ENCODE results near the gene CPS1.

CPS1 gene

DNA sequence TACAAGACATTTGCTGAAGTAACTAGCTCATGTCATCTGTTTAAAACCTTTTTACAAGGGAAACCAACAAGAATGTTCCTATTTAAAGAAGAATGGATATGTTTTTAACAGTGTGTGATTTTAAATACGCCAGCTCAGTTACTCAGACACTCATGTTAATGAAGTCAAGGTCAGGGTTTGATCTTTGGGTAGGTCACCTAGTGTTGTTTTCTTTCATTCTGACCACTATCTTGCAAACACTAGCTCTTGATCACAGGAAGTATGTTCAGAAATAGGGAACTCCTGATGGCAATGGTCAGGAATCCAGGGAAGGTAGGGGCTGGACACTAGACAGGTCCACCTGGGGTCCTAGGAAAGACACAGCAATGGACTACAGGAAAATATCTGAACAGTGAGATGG is 116.7 kb downstream of the CPS1 start:
- DNase-seq (ENCODE audit: extremely low read depth, insufficient read length): no peak
- Histone ChIP-seq H3K36me3 (ENCODE audit: control insufficient read depth, insufficient read depth, low read length) (no peaks in the 10 kb centered on the region), H3K4me3 (replicated peaks; ENCODE audit: low read depth, low read length) (no peak overlapping the region), H3K27me3 (replicated peaks; ENCODE audit: control insufficient read depth, insufficient read depth, low read length) (no peaks in the 10 kb centered on the region)
- TF ChIP-seq, protein P1, sequence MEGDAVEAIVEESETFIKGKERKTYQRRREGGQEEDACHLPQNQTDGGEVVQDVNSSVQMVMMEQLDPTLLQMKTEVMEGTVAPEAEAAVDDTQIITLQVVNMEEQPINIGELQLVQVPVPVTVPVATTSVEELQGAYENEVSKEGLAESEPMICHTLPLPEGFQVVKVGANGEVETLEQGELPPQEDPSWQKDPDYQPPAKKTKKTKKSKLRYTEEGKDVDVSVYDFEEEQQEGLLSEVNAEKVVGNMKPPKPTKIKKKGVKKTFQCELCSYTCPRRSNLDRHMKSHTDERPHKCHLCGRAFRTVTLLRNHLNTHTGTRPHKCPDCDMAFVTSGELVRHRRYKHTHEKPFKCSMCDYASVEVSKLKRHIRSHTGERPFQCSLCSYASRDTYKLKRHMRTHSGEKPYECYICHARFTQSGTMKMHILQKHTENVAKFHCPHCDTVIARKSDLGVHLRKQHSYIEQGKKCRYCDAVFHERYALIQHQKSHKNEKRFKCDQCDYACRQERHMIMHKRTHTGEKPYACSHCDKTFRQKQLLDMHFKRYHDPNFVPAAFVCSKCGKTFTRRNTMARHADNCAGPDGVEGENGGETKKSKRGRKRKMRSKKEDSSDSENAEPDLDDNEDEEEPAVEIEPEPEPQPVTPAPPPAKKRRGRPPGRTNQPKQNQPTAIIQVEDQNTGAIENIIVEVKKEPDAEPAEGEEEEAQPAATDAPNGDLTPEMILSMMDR (IDR thresholded peaks at IDR 0.05; ENCODE audit: insufficient read depth, low read length, poor library complexity, severe bottlenecking): no peak

GRCh38 chr2:210676067-210676466 is 119.7 kb downstream of the CPS1 start:
- H3K36me3 ChIP-seq (ENCODE audit: control insufficient read depth, insufficient read depth, low read length): no peaks in the 10 kb centered on the region
- no peak overlapping the region for H3K4me3 ChIP-seq (replicated peaks; ENCODE audit: low read depth, low read length)
- TF ChIP-seq, protein P1 (IDR thresholded peaks at IDR 0.05; ENCODE audit: insufficient read depth, low read length, poor library complexity, severe bottlenecking): no peak
- no peaks in the 10 kb centered on the region for H3K27me3 ChIP-seq (replicated peaks; ENCODE audit: control insufficient read depth, insufficient read depth, low read length)
- DNase-seq (ENCODE audit: extremely low read depth, insufficient read length): no peak

- H3K4me3 ChIP-seq (replicated peaks; ENCODE audit: low read depth, low read length): no peak overlapping the region
- TF ChIP-seq, protein P1 (IDR thresholded peaks at IDR 0.05; ENCODE audit: insufficient read depth, low read length, poor library complexity, severe bottlenecking): no peak
- no peaks in the 10 kb centered on the region for H3K27me3 ChIP-seq (replicated peaks; ENCODE audit: control insufficient read depth, insufficient read depth, low read length)
- H3K36me3 ChIP-seq (ENCODE audit: control insufficient read depth, insufficient read depth, low read length): no peaks in the 10 kb centered on the region
- DNase-seq (ENCODE audit: extremely low read depth, insufficient read length): no peak
Observed at GRCh38 chr2:210681491-210681890, 125.1 kb downstream of the CPS1 start.

- Histone ChIP-seq H3K27me3 (replicated peaks; ENCODE audit: control insufficient read depth, insufficient read depth, low read length) (no peaks in the 10 kb centered on the region), H3K36me3 (ENCODE audit: control insufficient read depth, insufficient read depth, low read length) (no peaks in the 10 kb centered on the region), H3K4me3 (replicated peaks; ENCODE audit: low read depth, low read length) (no peak overlapping the region)
- DNase-seq (ENCODE audit: extremely low read depth, insufficient read length): no peak
- TF ChIP-seq, protein P1 (IDR thresholded peaks at IDR 0.05; ENCODE audit: insufficient read depth, low read length, poor library complexity, severe bottlenecking): no peak
Observed at GRCh38 chr2:210686401-210686800, 130.0 kb downstream of the CPS1 start.

DNA sequence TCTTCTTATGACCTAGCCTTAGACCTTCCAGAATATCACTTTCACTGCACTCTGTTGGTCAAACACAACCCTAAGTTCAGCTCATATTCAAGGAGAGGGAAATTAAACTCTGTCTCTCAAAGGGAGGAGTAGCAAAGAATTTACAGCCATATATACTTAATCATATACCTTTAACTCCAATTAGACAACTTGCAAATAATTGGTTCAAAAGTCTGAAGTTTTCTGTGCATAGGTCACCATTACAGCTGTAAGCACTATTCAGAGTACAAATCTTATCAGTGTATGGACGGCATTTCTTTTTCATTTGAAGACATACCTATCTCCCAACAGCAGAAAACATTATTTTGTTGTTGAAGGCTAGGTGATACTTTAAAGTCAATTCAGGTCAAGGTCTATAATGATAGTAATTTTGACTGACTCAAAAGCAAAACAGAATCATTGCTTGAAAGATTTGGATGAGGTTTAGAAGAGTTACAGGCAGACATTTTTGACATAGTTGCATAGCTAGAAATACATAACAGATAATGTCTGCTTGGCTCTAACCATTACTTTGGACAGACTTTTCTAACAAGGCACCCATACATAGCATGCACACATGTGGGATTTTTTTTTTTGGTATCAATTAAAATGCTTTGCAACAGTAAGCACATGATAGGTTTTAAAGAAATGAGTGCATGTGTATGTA is 131.5 kb downstream of the CPS1 start:
- no peak for DNase-seq (ENCODE audit: extremely low read depth, insufficient read length)
- Histone ChIP-seq H3K27me3 (replicated peaks; ENCODE audit: control insufficient read depth, insufficient read depth, low read length) (no peaks in the 10 kb centered on the region), H3K36me3 (ENCODE audit: control insufficient read depth, insufficient read depth, low read length) (no peaks in the 10 kb centered on the region), H3K4me3 (replicated peaks; ENCODE audit: low read depth, low read length) (no peak overlapping the region)
- TF ChIP-seq, protein P1 (IDR thresholded peaks at IDR 0.05; ENCODE audit: insufficient read depth, low read length, poor library complexity, severe bottlenecking): no peak

DNA sequence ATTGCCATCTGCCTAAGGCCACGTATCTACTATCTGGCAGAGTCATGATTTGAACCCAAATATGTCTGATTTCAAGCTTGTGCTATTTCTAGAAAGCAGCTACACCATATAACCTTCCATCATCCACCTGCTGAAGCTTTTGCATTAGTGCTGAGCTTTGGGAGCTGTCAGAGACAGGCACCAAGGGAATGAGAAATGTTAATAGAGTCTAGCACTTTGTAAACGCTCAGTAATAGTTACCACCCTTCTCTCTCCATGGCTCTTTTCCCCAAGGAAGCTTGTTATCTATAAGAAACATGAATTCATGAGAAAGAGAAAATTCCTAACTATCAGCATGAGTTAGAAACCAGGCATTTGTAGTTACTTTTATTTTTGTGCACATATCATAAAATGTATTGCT is 151.5 kb downstream of the CPS1 start:
- Histone ChIP-seq H3K4me3 (replicated peaks; ENCODE audit: low read depth, low read length) (no peak overlapping the region), H3K27me3 (replicated peaks; ENCODE audit: control insufficient read depth, insufficient read depth, low read length) (no peaks in the 10 kb centered on the region), H3K36me3 (ENCODE audit: control insufficient read depth, insufficient read depth, low read length) (no peaks in the 10 kb centered on the region)
- TF ChIP-seq, protein P1 (IDR thresholded peaks at IDR 0.05; ENCODE audit: insufficient read depth, low read length, poor library complexity, severe bottlenecking): no peak
- no peak for DNase-seq (ENCODE audit: extremely low read depth, insufficient read length)

Measured in GM06990 (cell line).